B cell (primary cell): ENCODE results near the gene ZPBP2.

ENCODE experiments used
- EZH2 ChIP-seq: IDR thresholded peaks from 2 replicates; pipeline ENCODE4 v1.6.1; 2012; ENCODE audit warnings: borderline replicate concordance, low read depth, mild to moderate bottlenecking, moderate library complexity, low read length; ENCODE audit not compliant: insufficient read depth, poor library complexity, severe bottlenecking
- TF ChIP-seq, protein P1 (sequence below): fragments of 200-600 bp; IDR thresholded peaks from one replicate; pipeline ENCODE4 v1.8.0; 2022; ENCODE audit warnings: antibody characterized with exemption, mild to moderate bottlenecking

DNA sequence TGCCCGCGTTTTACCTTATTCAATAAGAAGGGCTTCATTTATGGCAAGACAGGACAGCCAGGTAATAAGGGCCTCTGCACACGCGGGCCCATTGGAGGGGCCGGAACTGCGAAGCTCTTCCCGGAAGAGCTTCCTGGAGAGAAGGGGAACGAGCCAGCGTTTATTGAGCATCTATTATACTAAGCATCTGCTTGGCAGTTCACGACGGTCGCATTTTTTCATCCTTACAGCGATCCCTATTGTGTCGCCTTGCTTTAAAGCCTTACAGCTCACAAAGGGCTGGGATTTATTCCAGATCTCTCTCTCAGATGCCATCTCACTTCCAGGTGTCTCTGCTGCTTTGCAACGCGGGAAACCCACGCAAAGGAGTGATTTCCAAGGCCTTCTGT, 546 bp downstream of the ZPBP2 start:
- TF ChIP-seq EZH2 = no peak
- TF ChIP-seq, protein P1, sequence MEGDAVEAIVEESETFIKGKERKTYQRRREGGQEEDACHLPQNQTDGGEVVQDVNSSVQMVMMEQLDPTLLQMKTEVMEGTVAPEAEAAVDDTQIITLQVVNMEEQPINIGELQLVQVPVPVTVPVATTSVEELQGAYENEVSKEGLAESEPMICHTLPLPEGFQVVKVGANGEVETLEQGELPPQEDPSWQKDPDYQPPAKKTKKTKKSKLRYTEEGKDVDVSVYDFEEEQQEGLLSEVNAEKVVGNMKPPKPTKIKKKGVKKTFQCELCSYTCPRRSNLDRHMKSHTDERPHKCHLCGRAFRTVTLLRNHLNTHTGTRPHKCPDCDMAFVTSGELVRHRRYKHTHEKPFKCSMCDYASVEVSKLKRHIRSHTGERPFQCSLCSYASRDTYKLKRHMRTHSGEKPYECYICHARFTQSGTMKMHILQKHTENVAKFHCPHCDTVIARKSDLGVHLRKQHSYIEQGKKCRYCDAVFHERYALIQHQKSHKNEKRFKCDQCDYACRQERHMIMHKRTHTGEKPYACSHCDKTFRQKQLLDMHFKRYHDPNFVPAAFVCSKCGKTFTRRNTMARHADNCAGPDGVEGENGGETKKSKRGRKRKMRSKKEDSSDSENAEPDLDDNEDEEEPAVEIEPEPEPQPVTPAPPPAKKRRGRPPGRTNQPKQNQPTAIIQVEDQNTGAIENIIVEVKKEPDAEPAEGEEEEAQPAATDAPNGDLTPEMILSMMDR = no peak
